HG03175 (cell line): ENCODE data around the gene ZBTB4.

Experiments
- ATAC-seq: cut with Tn5 transposase; IDR thresholded peaks from one replicate; pipeline ENCODE4 v1.9.1; 2021; ENCODE audit warnings: mild to moderate bottlenecking, moderate library complexity; ENCODE audit not compliant: unreplicated experiment

ZBTB4 gene

DNA sequence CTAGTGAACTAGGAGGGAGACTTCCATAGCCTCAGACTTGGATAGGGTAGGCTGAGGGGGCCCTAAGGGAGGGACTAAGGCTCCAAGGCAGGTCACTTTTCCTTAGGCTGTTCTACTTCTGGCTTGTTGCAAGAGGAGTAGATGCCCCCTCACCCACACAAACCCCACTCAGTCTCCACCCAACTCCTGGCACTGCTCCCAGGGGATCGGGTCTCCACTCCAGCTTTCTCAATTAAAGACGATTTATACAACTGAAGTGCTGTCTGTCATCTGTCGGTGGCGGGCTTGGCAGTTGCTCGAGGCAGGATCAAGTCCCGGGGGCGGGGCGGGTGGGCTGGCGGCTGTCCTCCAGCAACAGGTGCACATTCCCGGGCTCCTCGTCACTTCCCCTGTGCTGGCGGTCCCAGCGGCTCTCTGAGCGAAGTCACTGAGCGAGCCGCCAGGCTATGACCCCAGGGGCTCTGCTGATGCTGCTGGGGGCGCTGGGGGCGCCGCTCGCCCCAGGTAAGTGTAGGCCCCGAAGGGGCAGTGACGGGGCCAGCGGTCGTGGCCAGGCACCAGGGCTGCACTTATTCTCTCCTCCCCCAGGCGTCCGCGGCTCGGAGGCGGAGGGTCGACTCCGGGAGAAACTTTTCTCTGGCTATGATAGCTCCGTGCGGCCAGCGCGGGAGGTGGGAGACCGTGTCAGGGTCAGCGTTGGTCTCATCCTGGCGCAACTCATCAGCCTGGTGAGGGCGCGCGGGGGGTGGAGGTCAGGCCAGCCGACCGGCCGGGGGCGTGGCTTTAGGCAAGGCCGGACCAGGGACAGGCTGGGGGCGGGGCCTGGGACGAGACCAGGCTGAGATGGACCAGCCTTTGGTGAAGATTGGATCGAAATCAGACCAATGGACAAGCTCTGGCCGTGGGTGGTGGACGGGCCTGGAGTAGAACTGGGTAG is 34.5 kb downstream of the ZBTB4 start, which contains the start of gene CHRNB1:
TSS of gene CHRNB1 (plus strand) at position 380 of the 937 bp plus-strand sequence. CDS start at position 447, 67 bp downstream.
- ATAC-seq, result no peak

DNA sequence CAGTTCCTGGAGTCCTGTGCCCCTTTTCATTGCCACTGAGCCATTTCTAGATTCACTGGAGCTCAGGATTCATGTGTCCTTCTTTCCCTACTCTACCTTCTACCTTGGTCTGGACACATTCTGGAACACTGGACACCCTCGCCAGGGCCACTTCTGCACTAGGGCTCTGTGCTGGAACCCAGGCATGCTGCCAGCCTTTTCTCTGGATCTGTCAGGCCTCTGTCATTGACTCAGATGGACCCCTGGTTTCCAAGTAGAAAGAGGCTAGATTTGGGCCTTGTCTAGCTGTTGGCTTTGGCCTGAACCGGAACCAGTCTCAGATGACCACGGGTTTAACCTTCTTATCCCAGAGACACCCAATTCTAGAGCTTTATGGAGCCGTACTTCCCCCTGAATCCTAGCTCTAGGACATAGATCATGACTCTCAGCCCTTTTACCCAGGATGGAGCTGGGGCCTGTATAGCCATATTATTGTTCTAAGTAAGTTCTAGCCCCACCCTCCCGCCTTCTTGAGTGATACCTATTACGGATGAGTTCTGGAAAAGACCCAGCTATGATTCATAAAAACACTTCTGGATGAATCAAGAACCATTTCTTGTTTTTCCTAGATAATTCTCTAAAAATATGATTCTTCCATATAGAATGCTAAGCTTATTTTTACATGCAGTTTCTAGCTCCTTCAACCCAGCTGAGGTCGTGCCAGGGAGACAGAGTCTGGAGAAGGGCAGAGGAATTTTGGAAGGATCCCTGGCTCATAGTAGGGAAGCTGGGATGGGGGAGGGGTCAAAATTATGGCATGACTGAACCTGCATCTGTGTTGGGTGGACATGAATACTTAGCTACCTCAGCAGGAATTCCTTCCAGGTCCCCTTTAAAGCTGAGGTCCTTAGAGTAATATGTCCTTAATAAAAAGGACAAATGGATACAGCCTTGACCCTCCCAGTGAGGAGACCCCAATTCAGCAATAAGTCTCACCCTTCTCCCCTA is 35.6 kb downstream of the ZBTB4 start:
- ATAC-seq, result no peak

DNA sequence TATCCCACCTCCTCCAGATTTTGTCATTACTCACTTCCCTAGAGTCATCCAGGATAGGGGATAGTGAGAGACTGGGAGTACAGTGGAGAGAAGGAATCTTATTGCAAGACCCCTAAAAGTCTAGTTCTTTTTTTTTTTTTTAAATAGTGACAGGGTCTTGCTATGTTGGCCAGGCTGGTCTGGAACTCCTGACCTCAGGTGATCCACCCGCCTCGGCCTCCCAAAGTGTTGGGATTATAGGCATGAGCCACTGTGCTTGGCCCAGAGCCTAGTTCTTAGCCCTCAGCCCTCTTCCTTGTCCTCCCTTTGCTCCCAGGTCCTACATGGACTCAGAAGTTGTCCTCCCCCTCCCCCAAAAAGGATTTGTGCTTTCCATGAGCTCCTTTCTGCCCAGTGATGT is 37.3 kb downstream of the ZBTB4 start:
- no peak for ATAC-seq

DNA sequence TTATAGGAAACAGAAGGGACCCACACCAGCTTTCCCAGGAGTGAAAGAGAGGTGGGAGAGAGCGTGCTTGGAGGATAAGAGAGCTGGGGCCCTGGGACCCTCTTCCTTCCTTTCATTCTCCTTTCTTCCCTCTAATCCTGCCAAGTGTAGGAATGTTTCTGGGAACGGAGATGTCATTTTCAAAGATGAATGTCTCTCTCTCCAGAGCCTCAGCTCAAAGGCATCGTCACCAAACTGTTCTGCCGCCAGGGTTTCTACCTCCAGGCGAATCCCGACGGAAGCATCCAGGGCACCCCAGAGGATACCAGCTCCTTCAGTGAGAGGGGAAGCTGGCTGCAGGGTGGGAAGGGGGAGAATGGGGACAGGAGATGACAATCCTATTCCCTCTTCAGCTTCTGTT is 38.2 kb downstream of the ZBTB4 start:
- ATAC-seq, result no peak

DNA sequence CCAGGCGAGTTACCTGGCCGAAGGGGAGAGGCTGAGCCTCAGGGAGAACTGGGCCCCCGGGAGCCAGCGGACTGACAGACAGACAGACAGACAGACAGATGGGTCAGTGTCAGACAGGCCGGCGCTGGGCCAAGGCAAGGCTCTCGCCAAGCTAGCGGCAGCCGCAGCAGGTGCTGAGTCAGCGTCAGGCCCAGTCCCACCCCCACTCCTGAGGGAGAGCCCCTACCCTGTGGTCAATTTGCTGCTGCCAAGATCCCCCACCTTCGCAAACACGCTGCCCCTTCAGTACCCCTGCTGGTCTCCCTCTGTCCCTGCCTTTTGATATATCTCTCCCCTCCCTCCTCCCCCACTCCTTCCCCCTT is 38.6 kb downstream of the ZBTB4 start:
- ATAC-seq, result no peak

DNA sequence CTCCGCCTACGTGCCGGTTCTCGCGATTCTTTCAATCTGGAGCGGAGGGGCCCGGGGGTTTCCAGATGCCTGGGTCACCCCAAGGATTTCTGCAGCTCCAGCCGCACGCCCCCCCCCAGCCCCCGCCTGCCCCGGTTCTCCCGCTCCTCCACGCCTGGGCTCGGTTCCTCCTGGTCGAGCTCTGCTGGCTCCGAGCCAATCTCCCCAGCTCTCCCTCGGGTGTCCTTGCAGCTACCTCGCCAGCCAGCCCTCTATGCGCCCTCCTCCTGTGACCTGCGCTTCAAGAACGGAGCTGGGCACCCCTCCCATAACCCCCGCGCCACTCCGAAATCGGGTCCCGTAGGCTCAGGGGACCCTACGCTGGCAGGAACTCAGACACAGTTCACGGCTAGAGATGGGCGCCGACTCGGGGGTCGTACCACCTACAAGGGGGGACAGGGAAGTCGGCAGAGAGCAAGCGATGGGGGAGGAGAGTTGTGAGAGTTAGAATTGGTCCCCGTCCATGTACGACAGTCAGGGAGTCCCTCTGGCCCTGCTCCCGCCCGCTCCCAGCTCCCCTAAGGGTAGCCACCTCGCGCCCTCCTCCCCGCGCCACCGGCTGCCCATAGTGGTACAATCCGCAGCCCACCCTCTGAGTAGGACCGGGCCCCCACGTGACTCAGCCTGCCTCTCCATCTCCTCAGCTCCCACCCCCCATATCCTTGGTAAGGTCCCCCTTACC is 39.2 kb downstream of the ZBTB4 start:
- no peak for ATAC-seq

DNA sequence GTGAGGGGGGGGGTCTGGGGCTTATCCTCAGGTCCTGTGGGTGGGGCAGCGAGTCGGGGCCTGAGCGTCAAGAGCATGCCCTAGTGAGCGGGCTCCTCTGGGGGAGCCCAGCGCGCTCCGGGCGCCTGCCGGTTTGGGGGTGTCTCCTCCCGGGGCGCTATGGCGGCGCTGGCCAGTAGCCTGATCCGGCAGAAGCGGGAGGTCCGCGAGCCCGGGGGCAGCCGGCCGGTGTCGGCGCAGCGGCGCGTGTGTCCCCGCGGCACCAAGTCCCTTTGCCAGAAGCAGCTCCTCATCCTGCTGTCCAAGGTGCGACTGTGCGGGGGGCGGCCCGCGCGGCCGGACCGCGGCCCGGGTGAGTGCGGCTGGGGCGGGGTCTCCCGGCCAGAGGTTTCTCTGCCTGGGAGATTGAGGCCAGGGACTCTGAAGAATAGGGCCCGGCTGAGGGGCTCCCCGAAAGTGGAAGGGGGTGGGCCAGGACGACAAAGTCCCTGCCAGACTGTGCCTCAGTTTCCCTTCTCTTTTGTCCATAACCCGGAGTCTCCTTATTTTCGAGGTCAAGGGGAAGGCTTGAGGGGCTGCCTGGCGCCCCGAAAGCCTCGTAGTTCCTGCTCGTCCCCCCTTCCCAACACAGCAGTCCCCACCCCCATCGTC is 39.8 kb downstream of the ZBTB4 start, which contains the start of gene FGF11:
TSS of gene FGF11 (plus strand) at position 51 of the 651 bp plus-strand sequence. CDS start at position 160, 109 bp downstream.
- ATAC-seq, result no peak

DNA sequence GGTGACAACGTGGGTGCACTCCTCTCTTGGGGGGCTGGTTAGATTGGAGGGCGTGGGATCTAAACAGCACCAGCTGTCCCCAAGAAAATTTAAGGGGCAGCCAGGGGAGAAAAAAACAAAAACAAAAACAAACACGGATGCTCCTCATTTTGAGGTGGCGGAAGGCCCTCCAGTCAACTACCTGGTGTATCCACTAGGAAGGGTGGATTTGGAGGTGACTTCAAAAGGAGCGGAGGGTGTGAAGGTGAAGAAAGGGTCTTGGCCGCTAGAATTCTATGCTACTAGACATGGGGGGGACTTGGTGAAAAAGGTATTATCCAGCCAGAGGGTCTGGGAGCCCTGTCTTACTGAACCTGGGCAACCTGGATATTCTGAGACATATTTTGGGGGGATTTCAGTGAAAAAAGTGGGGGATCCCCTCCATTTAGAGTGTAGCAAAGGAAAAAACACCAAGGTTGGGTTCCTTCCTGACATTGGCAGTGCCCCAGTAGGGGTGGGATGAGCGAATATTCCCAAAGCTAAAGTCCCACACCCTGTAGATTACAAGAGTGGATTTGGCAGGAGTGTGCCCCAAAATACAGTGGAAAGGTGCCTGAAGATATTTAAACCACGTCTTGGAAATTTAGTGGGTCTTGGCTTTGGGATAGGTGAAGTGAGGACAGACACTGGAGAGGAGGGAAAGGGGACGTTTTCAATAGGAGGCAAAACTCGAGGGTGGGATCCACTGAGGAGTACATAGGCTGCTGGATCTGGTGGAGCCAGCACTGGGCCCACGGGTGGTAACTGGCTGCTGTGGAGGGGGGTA is 40.6 kb downstream of the ZBTB4 start:
- no peak for ATAC-seq

DNA sequence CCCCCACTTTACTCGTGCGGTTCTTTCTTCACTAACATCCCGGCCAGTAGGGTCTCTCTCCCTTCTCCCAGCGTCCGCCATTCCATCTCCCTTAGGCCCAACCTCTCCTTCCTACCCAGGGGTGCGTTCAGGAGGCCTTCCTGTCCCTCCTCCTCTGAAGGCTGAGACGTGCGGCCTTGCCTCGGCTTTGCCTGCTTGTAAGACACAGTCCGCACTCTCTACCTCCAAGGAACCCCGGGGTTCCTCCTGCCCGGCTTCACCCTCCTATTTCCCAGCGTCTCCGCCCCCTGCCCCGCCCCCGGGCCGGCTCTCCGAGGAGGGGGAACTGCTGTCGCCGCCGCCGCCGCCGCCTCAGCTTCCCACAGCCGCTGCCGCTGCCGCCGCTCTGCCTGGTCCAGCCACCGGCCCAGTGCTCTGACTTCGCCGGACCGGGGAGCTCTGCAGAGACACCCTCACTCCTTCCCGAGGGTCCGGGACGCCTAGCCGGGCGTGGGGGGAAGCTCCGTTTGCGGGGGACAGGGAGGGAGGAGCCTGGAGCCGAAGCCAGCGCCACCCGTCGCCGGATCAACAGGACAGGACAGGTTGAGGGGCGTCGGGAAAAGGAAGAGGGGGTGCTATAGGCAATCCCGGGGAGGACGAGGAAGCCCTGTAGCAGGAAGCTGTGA is 41.3 kb downstream of the ZBTB4 start:
- ATAC-seq, result no peak

DNA sequence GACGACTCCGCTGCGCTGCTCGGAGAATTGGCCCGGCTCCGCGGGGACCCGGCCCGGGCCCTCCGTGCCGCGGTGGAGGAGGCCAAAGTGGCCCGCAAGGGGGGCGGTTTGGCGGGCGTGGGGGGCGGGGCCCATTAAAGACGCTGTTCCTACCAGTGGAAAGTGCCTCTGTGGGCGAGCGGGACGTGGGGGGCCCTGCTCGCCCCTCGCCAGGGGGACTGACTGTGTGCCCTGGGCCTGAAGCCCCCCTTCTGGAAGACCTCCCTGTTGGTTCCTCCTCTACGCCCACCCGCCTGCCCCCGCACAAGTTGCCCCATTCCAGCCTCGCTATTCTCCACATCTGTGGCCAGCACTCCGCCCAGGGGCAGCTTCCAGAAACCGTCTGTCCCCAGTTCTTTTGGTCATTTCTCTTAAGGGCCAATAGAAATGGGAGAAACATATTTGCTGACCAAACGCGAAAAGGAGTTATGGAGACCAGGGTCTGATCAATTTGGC is 42.0 kb downstream of the ZBTB4 start:
- no peak for ATAC-seq

DNA sequence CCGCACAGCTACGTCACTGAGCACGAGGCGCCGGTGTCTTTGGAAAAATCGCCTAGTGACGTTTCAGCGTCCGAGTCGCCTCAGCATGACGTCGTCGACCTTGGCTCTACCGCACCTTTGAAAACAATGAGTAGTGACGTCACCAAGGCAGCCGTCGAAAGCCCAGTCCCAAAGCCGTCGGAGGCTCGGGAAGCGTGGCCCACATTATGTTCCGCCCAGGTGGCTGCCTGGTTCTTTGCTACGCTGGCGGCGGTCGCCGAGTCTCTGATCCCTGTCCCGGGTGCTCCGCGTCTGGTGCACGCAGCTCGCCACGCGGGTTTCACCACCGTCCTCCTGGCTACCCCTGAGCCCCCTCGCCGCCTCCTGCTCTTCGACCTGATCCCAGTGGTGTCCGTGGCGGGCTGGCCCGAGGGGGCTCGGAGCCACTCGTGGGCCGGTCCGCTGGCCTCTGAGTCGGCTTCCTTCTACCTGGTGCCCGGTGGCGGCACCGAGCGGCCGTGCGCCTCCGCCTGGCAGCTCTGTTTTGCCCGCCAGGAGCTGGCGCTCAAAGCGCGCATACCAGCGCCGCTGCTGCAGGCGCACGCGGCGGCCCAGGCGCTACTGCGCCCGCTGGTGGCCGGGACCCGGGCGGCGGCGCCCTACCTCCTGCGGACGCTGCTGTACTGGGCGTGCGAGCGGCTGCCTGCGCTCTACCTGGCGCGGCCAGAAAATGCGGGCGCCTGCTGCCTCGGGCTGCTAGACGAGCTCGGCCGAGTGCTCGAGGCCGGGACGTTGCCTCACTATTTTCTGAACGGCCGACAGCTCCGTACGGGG is 42.7 kb downstream of the ZBTB4 start:
- peak; percentile 39 for ATAC-seq

DNA sequence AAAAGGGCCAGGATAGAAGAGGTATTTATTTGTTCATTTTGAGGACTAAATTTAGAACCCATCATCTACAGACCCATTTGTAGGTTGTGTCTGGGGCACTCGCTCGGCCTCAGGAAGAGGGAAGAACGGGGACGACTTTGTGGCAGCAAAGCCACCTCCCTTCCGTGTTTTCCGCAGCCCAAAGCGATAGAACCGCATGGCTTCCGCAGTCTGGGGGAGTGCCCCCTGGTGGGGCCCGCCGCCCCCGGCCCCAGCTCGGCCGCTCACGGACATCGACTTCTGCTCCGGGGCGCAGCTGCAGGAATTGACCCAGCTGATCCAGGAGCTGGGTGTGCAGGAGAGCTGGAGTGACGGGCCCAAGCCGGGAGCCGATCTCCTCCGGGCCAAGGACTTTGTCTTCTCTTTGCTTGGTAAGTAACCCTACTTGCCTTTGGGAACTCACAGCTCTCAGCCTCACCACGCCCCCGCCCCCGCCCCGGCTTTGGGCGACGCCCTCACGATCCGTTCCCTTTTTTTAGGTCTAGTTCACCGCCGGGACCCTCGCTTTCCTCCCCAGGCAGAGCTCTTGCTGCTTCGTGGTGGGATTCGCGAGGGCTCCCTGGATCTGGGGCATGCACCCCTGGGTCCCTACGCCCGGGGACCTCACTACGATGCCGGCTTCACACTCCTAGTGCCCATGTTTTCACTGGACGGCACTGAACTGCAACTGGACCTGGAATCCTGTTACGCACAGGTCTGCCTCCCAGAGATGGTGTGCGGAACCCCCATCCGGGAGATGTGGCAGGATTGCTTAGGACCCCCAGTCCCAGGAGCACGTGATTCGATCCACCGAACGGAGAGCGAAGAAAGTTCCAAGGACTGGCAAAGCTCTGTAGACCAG is 43.5 kb downstream of the ZBTB4 start:
- ATAC-seq, result peak; percentile 27

DNA sequence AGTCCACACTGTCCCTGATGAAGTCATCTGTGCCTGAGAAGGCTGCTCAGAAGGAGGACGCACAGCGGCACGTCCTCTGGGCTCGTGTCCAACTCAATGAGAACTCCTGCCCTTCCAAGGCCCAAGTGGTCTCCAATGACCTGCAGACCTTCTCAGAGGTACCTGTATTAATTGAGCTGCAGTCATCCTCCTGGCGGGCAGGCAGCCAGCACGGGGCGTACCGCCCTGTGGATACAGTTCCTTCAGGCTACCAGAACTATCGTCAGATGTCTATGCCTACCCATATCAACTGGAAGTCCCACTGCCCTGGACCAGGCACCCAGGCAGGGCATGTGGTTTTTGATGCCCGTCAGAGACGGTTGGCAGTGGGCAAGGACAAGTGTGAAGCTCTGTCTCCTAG is 47.1 kb downstream of the ZBTB4 start:
- no peak for ATAC-seq

DNA sequence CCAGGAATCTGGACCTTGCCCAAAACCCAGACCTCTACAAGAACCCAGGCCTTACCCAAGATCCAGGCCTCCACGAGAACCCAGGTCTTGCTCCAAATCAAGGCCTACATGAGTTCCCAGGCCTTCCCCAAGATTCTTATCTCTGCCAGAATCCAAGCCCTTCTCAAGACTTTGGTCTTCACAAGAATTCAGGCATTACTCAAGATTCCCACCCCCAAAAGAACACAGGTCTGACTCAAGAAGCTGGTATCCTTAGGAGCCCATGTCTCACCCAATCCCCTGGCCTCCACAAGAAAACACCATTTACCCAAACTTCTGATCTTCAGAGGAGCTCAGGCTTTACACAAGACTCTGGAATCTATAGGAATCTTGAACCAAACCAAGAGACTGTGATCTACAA is 48.2 kb downstream of the ZBTB4 start:
- ATAC-seq, result no peak

DNA sequence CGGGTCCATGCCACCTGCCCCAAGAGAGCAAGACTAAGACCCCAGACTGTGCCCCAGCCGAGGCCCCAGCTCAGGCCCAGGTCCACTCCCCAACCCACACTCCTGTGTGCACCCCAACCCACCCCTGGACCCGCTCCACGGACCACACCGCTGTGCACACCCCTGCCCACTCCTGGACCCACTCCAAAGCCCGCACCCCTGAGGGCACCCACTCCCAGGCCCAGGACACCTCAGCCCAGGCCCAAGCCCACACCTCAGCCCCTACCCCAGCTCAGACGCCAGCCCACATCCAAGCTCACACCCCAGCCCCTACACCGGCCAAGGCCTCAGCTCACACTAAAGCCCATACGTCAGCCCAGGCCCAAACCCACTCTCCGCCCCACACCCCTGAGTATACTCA is 49.7 kb downstream of the ZBTB4 start:
- ATAC-seq, result no peak

DNA sequence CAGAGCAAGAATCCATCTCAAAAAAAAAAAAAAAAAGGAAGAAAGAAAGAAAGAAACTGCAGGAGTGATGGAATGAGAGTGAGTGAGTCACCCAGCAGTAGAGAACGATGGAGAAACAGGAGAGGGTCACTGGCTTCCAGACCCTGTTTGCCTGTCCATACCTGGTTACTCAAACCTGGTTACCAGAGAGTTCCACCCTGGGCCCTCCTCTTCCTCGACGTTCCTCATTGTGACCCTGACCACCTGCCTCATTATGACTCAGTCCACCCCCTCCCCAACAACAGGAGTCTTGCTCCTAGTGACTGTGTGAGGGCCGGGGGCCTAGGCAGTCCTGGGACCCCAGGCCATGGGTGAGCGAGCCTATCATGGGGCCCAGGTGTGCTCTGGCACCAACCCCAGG is 50.9 kb downstream of the ZBTB4 start, which contains the start of gene SPEM3:
TSS of gene SPEM3 (plus strand) at position 301 of the 400 bp plus-strand sequence. CDS start at position 347, 46 bp downstream.
- no peak for ATAC-seq

DNA sequence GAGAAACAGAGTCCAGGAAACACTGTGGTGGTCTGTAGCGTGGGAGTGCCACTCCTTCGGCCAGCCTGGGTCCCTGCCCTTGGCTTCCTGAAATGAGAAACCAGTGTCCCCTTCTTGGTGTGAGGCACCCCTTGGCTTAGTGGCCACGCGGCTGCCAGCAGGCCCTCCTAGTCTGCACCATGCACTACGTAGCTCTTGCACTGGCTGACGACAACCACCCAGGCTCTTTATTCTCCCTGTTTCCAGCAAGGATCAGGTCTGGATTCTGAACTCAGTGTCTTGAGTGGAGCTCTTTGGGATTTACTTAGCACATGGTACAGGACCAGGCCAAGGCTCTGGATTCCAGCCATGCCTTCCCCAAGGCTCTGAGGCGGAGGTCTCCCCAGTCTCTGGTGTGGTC is 51.9 kb downstream of the ZBTB4 start:
- no peak for ATAC-seq
